Gastroesophageal sphincter (tissue), 4 donors: ENCODE results near the gene CALHM3. TPM values are rescaled to one million over a fixed set of nuclear protein-coding genes. Genes with fewer than 3 reads are reported as not detected.

Source experiments
- ATAC-seq: fragments of 150-250 bp; one replicate; pipeline ENCODE4 v1.9.1; 2016; ENCODE audit warnings: mild to moderate bottlenecking, moderate library complexity
- H3K27ac ChIP-seq, 4 donors: fragments of 200-600 bp; sonication (generic) in 3 of 4; 1 replicate in 3 of 4; 2 replicates in 1 of 4; pipeline ENCODE4 v1.5.1; 2016 to 2019
- H3K27me3 ChIP-seq: fragments of 200-600 bp; sonication (generic); one replicate; pipeline ENCODE4 v1.5.1; 2019
- H3K36me3 ChIP-seq, 2 donors: fragments of 200-600 bp; sonication (generic); one replicate each; pipeline ENCODE4 v1.5.1; 2019; ENCODE audit warnings: control low read depth in 1 of 2
- H3K4me1 ChIP-seq, 3 donors: fragments of 200-600 bp; sonication (generic); 1 replicate in 2 of 3; 2 replicates in 1 of 3; pipeline ENCODE4 v1.5.1; 2016 to 2019; ENCODE audit warnings: control low read depth in 2 of 3
- H3K4me3 ChIP-seq, 2 donors: fragments of 200-600 bp; sonication (generic); one replicate each; pipeline ENCODE4 v1.5.1; 2019; ENCODE audit warnings: mild to moderate bottlenecking in 1 of 2, moderate library complexity in 1 of 2
- H3K9me3 ChIP-seq, 3 donors: fragments of 200-600 bp; sonication (generic); one replicate each; pipeline ENCODE4 v1.5.1; 2017 to 2019; ENCODE audit warnings: control low read depth in 2 of 3
- CTCF ChIP-seq, 4 experiments: fragments of 200-600 bp in 2 of 4; fragments of 450-650 bp in 2 of 4; sonication (generic) in 1 of 4; IDR thresholded peaks; one replicate each; pipeline ENCODE4 v1.5.1; 2017 to 2019; ENCODE audit warnings: antibody characterized with exemption in 4 of 4, mild to moderate bottlenecking in 2 of 4, moderate library complexity in 2 of 4
- EP300 ChIP-seq: sonication (generic); formaldehyde crosslinking; IDR thresholded peaks from one replicate; pipeline ENCODE4 v1.6.1; 2017; ENCODE audit warnings: antibody characterized with exemption, mild to moderate bottlenecking
- POLR2A ChIP-seq, 2 donors: fragments of 450-650 bp; IDR thresholded peaks; one replicate each; pipeline ENCODE4 v1.6.1; 2017; ENCODE audit warnings: antibody characterized with exemption in 2 of 2, mild to moderate bottlenecking in 2 of 2, moderate library complexity in 1 of 2
- POLR2AphosphoS5 ChIP-seq: sonication (generic); formaldehyde crosslinking; IDR thresholded peaks from one replicate; pipeline ENCODE4 v1.6.1; 2017; ENCODE audit warnings: antibody characterized with exemption
- WGBS, 2 donors: methylation state at CpG; one replicate each; pipeline ENCODE4 v1.1.5; 2018; ENCODE audit warnings: low coverage in 1 of 2; 5-methylcytosine and 5-hydroxymethylcytosine counted together
- total RNA-seq, 4 donors: library from RNA; depleted of rRNA; stranded (reverse); fragments of >200 nt; gene quantifications; one replicate each; pipeline ENCODE4 v1.1.0, GENCODE V29; 2016

CALHM3 gene
- total RNA-seq, 4 donors from 2014 or later, result not detected

DNA sequence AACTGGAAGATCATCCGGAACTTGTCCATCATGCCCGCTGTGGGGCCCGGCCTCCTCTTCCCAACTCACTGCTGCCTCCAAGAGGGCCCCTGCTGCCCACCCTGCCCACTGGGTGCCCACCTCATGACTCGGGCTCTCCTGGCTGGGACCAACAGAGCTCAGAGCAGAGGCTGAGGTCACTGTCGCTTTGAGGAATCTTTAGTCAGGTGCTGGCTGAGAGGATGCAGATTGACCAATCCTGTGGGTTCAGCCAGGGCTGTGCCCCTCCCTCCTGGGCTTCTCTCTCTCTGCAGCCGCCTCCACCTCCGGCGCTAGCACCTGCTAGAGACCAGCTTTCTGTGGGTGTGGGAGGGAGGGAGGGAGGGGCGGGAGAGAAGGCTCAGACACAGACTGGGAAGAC is 20.3 kb downstream of the CALHM3 start, which contains the start of gene CALHM1:
Gene CALHM1 (minus strand): TSS at position 181 of the 400 bp plus-strand sequence. CDS start 149 bp downstream, at position 32.
- no peak within 1 kb of the TSS for H3K27ac ChIP-seq
- 80% methylated on average over 1 of the region's 9 CpGs; no CpG with 5 or more reads in 1 of the 2 donors for WGBS, 2 donors
- no peaks in the 10 kb centered on the region for H3K4me1 ChIP-seq
- H3K9me3 ChIP-seq, result no peaks in the 10 kb centered on the region
- H3K27me3 ChIP-seq, result no peaks in the 10 kb centered on the region
- TF ChIP-seq POLR2AphosphoS5, result no peak
- no peak for TF ChIP-seq CTCF (IDR thresholded peaks at IDR 0.05)
- no peak for TF ChIP-seq EP300
- no peak for TF ChIP-seq POLR2A (IDR thresholded peaks at IDR 0.05)
- H3K36me3 ChIP-seq, result no peaks in the 10 kb centered on the region
- H3K4me3 ChIP-seq, result no peak within 1 kb of the TSS
- no peak for ATAC-seq

DNA sequence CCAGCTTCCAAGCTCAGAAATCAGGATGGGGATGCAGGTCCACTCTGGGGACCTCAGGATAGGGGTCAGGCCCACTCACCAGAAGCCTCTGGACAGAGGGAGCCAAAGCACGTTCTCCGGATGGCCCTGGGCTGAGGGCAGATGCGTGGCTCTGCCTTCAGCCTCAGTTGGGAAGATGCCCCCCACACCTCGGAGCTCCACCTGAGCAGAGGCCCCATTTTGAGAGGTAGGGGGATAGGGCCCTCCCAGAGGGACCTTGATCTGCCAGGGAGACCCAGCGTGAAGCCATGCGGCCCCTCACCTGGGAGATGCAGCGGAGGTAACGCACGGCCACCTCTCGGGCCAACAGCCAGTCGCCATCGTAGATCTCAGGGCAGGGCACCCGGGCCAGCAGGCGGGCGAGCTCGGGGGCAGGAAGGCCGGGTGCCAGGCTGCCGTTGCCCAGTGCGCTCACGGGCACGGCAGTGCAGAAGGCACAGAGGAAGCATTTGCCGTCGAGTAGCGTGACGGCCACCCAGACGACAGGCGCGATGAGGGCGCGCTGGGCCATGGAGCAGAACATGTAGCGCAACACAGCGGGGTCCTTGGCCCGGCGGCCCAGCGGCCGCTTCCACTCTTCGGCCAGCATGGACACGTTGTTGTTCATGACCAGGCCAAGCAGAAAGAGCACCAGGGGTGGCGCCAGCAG is 21.0 kb downstream of the CALHM3 start:
- WGBS, 2 donors, result no CpG with 5 or more reads among the region's 39 CpGs

GRCh38 chr10:103457176-103457712 is 21.8 kb downstream of the CALHM3 start:
- no peak for TF ChIP-seq POLR2A (IDR thresholded peaks at IDR 0.05)
- TF ChIP-seq POLR2AphosphoS5, result no peak
- TF ChIP-seq CTCF (IDR thresholded peaks at IDR 0.05), result no peak
- TF ChIP-seq EP300, result no peak
- H3K36me3 ChIP-seq, result no peaks in the 10 kb centered on the region
- no peaks in the 10 kb centered on the region for H3K9me3 ChIP-seq
- no peaks in the 10 kb centered on the region for H3K27me3 ChIP-seq
- no peak overlapping the region for H3K4me3 ChIP-seq
- ATAC-seq, result no peak
- WGBS, 2 donors, result 70 to 74% methylated on average over 3 of the region's 8 CpGs
- H3K27ac ChIP-seq, result no peak overlapping the region
- H3K4me1 ChIP-seq, result peaks cover 0 to 10% (median 8%) of the 10 kb centered on the region in 3 donors

More for the DNA sequence above, 21.0 kb downstream of the CALHM3 start:
- peaks cover 0 to 2% (median under 1%) of the 10 kb centered on the region in 3 donors for H3K4me1 ChIP-seq
- TF ChIP-seq CTCF (IDR thresholded peaks at IDR 0.05), result no peak
- no peak for TF ChIP-seq POLR2A (IDR thresholded peaks at IDR 0.05)
- TF ChIP-seq EP300, result no peak
- TF ChIP-seq POLR2AphosphoS5, result no peak
- H3K9me3 ChIP-seq, result no peaks in the 10 kb centered on the region
- no peak for ATAC-seq
- H3K27ac ChIP-seq, result no peak overlapping the region
- H3K4me3 ChIP-seq, result no peak overlapping the region
- no peaks in the 10 kb centered on the region for H3K27me3 ChIP-seq
- no peaks in the 10 kb centered on the region for H3K36me3 ChIP-seq

- TF ChIP-seq POLR2AphosphoS5 (no peak), EP300 (no peak), POLR2A (IDR thresholded peaks at IDR 0.05) (no peak), CTCF (IDR thresholded peaks at IDR 0.05) (no peak)
- no peak overlapping the region for H3K4me3 ChIP-seq
- WGBS, 2 donors, result 86 to 100% methylated on average over 1 to 2 of the region's 9 CpGs
- no peaks in the 10 kb centered on the region for H3K36me3 ChIP-seq
- no peak overlapping the region for H3K27ac ChIP-seq
- no peaks in the 10 kb centered on the region for H3K27me3 ChIP-seq
- no peaks in the 10 kb centered on the region for H3K9me3 ChIP-seq
- peaks cover 0 to 19% (median 8%) of the 10 kb centered on the region in 3 donors for H3K4me1 ChIP-seq
- ATAC-seq, result no peak
Observed at GRCh38 chr10:103456074-103456660, 22.9 kb downstream of the CALHM3 start.
